COR-L47 (cell line): ENCODE results near the gene ONECUT2.

ENCODE experiments used
- DNase-seq: peaks from one replicate; lab custom pipeline; 2025; lab: John Stamatoyannopoulos, UW

Gene ONECUT2

DNA sequence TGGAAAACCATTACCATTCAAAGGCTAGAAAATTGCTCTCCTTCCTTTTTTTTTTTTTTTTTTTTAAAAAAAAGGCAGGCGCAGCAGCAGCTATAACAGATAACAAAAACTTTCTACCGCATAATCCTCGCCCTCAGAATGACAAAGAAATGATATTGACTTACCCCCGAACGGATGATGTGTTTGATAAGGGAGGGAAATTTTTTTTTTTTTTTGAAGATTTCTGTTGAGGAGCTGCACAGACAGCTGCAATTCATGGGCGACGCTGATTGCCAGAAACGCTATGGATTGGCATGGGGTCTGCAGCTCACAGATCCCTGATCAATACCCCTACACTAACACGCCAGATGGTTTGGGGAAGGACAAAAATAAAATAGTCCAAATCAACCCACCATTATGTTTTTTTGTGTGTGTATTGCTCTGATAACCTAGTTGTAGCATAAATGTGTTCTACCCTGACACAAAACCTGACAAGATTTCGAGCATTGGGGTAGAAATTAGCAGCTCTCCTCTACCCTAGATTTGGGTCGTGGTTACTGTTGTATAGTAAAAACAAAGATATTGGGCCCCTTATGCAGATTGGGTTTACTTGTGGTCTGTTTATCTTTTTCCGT lies 3.6 kb upstream of the ONECUT2 start:
- no peak for DNase-seq

DNA sequence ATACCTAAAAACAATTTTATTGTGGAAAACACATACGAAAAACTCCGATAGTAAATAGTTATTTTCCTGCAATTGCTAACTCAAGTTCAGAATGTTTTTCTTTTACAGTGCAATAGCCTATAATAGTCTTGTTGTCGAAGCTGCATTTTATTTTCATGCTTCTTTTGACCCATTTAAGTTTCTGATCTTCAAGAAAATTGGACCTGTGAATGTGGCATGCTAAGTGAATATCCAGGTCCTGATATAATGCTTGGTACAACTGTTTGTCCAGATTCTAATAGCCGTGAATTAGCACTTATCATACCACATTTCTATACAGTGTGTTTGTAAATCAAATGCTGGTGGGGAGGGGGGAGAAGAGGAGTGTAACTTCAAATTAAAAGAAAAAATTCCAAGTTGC lies 3.0 kb upstream of the ONECUT2 start:
- no peak for DNase-seq

DNA sequence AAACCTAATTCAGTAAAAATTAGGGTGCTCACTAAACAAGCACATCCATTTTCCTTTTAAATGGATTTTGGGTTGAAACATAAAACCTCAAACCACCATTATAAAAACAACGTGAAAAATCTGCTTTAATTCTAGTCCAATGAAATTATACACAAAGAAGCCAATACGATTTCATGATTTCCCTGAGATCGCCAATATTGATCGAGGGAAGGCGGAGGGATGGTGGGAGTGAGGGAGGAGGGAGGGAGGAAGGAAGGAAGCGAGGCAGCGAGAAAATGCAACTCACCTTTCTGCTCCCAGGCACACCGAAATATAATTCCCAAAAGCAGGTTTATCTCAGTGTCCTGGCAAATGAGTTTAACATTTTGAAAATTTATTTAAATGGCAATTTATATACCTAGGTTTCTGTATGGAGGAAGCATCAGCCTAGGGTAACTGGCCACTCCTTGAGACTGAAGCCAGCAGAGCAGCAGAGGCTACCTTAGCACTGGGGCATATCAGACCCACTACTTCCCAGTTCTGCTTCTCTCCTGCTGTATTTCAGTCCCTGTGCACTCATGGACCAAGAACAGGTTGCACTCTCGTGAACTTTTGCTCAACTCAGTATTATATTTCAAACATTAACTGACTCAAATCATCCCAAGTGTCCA lies 2.3 kb upstream of the ONECUT2 start:
- no peak for DNase-seq

- no peak for DNase-seq
Measured at GRCh38 chr18:57433482-57433881, 1.7 kb upstream of the ONECUT2 start.

DNA sequence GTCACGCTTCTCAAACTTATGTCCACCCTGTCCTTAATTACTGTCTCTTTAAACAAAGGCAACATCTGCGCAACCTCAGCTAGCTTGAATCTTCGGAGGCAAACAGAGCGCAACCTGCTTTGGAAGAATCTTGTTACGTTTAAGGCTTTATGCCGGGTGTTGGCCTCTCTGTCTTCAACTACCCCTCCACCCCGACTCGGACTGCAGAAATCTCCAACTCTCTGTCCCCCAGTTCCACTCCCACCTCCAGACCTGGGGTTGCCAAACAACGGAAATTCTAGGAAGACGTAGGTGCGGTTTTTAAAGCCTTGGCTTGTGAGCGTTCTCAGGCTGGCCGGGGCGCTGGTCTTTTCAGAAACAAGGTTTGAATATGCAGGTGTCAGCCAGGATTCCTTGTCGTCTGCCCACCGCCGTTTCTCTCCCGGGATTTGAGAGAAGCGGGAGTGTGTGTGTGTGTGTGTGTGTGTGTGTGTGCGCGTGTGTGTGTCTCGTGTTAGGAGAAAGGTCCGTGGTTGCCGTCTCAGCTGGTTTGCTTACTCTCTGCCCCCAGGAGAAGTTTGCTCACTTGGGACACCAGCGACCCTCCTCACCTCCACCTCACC lies 1.1 kb upstream of the ONECUT2 start:
- DNase-seq = peak; percentile 38

GRCh38 chr18:57435846-57436190 lies 644 bp downstream of the ONECUT2 start:
- no peak for DNase-seq

DNA sequence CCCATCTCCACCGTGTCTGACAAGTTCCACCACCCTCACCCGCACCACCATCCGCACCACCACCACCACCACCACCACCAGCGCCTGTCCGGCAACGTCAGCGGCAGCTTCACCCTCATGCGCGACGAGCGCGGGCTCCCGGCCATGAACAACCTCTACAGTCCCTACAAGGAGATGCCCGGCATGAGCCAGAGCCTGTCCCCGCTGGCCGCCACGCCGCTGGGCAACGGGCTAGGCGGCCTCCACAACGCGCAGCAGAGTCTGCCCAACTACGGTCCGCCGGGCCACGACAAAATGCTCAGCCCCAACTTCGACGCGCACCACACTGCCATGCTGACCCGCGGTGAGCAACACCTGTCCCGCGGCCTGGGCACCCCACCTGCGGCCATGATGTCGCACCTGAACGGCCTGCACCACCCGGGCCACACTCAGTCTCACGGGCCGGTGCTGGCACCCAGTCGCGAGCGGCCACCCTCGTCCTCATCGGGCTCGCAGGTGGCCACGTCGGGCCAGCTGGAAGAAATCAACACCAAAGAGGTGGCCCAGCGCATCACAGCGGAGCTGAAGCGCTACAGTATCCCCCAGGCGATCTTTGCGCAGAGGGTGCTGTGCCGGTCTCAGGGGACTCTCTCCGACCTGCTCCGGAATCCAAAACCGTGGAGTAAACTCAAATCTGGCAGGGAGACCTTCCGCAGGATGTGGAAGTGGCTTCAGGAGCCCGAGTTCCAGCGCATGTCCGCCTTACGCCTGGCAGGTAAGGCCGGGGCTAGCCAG lies 1.2 kb downstream of the ONECUT2 start:
- peak; percentile 36 for DNase-seq

GRCh38 chr18:57436965-57437333 lies 1.8 kb downstream of the ONECUT2 start:
- no peak for DNase-seq

DNA sequence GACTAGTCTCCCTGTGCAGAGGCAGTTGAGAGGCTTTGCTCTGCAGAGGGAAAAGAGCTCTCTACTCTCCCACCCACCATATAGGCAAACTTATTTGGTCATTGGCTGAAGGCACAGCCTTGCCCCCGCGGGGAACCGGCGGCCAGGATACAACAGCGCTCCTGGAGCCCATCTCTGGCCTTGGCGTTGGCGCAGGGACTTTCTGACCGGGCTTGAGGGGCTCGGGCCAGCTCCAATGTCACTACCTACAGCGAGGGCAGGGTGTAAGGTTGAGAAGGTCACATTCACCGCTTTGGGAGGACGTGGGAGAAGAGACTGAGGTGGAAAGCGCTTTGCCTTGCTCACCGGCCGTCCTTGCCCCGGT lies 2.2 kb downstream of the ONECUT2 start:
- DNase-seq = peak; percentile 57

DNA sequence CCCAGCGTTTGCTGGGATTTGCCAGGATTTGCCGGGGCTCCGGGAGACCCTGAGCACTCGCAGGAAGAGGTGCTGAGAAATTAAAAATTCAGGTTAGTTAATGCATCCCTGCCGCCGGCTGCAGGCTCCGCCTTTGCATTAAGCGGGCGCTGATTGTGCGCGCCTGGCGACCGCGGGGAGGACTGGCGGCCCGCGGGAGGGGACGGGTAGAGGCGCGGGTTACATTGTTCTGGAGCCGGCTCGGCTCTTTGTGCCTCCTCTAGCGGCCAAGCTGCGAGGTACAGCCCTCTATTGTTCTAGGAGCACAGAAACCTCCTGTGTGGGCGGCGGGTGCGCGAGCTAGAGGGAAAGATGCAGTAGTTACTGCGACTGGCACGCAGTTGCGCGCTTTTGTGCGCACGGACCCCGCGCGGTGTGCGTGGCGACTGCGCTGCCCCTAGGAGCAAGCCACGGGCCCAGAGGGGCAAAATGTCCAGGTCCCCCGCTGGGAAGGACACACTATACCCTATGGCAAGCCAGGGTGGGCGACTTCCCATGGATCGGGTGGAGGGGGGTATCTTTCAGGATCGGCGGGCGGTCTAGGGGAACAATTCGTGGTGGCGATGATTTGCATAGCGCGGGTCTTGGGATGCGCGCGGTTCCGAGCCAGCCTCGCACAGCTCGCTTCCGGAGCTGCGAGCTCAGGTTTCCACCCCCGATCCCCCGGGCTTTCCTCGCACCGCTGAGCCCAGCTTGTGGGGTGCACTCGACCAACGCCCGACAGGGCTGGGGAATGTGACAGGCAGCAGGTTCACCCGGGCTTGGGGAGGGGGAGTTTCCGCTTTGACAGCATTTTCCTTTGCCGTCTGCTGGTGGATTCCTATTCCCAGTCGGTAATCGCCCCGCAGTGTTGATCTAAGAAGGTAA lies 2.8 kb downstream of the ONECUT2 start:
- peak; percentile 99 for DNase-seq

DNA sequence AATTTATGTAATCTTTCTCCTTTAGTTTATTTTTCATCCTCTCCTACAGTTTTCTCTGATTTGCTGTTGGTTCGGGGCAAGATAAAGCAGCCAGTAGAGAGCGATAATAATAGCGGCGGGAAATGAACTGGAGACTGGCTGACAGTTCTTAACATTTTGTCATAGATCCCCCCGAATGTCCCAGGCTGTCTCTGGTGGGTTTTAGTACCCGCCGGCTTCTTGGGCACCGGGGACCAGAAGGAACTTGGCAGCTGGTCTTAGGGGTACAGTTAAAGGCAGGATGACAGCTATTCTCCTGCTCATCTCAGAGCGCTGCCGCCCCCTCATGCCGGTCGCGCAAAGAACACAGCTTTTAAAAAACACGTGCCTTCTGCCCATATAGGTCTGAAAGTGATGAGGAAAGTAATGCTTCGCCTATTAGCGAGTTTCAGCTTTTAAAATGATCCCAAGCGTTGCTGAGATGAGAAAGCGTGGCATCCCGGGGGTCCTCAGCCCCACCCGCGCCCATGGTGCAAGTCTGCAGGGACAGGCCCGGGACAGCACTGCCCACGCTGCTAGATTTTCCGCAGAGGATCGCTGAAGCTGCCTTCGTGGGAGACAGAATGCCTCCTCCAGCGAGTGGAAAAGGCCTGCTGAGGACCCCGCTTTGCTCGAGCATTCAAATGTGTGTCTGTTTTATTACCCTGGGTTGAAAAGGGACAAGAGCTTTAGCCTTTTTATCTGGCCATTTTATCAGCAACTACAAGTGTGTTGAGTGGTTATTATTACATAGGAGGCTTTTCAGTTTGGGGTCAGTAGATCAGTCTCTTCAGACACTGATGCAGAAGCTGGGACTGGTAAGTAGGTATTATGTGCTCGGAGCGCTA lies 3.8 kb downstream of the ONECUT2 start:
- peak; percentile 45 for DNase-seq

DNA sequence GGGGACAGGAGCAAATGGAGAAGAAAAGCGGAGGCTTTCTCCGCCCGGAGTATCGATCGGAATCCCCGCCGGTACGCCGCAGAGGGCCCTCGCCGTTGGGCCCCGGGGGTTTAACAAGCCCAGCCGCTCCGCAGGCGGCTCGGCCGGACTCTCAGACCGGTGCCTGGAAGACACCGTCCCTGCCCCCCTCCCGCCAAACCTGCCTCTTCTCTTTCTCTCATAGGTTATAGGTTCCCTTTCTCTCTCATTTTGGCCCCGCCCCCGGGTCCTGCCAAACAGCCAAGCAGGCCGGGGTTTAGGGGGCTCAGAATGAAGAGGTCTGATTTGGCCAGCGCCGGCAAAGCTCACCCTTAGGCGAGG lies 4.4 kb downstream of the ONECUT2 start:
- no peak for DNase-seq

- DNase-seq = no peak
Measured at GRCh38 chr18:57439985-57440330, 4.8 kb downstream of the ONECUT2 start.

DNA sequence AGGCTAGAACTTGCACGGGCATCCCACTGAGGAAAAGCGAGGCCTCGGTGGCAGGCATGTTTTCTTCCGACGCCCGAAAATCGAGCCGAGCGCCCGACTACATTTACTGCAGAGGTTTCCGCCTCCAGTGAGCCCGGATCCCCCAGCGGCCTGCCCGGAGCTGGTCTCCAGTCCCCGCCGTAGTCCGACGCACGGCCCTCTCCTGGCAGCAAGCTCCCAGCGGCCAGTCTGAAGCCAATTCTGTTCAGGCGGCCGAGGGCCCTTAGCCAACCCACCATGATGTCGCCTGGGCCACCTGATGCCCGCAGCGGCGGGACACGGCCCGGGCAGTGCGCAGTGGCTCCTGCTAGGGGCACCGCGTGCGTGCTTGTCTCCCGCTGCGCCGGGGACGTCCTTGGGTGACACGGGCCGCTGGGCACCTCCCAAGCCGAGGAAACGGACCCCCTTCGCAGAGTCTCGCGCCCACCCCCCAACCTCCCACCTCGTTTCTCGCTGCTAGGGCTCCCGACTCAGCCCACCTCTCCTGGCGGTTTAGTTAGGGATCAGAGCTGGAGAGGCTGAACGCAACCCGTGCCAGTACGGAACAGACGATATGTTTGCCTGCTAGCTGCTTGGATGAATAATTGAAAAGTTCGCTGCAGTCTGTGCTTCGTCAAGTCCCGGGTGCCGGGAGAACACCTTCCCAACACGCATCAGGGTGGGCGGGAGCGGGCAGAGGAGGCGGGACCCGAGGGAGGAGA lies 5.3 kb downstream of the ONECUT2 start:
- no peak for DNase-seq

GRCh38 chr18:57441071-57441794 lies 6.1 kb downstream of the ONECUT2 start:
- no peak for DNase-seq

DNA sequence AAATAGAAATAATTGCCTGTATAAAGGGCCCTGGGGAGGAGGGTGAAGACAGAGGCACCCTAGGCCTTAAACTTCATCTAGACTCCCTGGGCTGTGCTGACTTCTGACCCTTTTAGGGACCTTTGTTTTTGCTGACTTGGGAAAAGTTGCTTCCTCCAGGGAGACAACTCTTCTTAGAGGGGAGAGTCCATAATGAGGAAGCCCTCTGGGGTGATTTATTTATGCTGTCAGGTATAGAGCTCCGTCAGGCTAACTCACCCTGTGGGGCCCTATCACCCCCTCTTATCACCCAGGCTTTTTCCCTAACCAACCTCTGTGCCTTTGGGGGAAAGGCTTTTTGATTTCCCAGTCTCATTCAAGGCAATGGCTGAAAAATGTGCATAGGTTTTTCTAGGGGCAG lies 8.1 kb downstream of the ONECUT2 start:
- no peak for DNase-seq

- no peak for DNase-seq
Measured at GRCh38 chr18:57443702-57444101, 8.5 kb downstream of the ONECUT2 start.

- DNase-seq = no peak
Measured at GRCh38 chr18:57444301-57444759, 9.2 kb downstream of the ONECUT2 start.

DNA sequence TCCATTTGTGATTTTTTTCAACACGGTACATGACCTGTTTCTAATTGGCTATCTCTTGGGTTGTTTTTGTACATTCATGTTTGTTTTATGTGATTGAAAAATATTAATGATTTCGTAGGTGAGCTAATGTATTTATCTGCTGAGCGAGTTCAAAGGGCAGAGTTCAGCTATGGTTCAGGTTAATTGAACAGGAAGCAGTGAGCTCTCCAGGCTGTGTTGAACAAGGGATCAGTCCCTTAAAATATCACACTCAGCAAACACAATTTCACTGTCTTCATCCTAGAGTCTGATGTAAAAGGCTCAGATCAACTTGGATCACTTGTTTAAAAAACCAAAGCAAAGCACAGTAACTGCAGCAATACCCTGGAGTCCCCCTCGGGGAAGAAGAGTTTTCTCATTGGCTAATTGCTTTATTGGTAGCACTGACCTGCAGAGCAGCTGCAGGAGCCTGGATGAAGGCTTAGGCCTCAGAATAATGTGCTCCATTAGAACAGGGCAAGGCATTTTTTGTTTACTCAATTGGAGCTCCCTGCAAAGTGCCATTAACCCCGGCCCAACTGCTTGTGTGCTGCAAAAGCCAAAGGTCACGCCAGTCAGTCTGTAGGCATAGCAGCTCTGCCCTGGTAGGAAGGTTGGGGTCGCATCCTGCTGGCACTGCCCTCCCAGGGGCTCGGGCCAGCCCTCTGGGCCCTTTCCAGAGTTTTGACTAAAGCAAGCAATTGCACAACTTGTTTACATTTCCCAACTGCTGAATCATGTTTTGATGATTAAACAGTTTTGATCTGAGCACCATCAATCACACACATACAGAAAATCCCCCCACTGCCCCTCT lies 10.5 kb downstream of the ONECUT2 start:
- peak; percentile 50 for DNase-seq
